GM12878 (cell line): ENCODE data around the gene COL6A1. TPM values are rescaled to one million over a fixed set of nuclear protein-coding genes. Genes with fewer than 3 reads are reported as not detected.

Experiments used
- ATAC-seq: fragments of 200-7000 bp; cut with Tn5 transposase; 3 replicates; pipeline ENCODE4 v1.9.1; 2020; ENCODE audit warnings: mild to moderate bottlenecking, moderate library complexity
- BruUV-seq: library from RNA; stranded (reverse); fragments of 400-500 nt; replicated peaks from 2 replicates; lab custom pipeline; 2021; lab: Mats Ljungman, UMichigan
- CTCF ChIA-PET: fragments of 300-600 bp; sonication (Branson Sonifier 250); formaldehyde crosslinking; extraction: SDS; loops from one replicate; lab custom pipeline; 2021; ENCODE audit warnings: inconsistent platforms; lab: Yijun Ruan, JAX
- POLR2A ChIA-PET: fragments of 350-600 bp; formaldehyde crosslinking; extraction: SDS; loops from one replicate; lab custom pipeline; 2021; ENCODE audit warnings: inconsistent platforms; lab: Charles Lee
- RAD21 ChIA-PET: fragments of 300-600 bp; sonication (Branson Sonifier 250); formaldehyde crosslinking; loops from one replicate; lab custom pipeline; 2023; ENCODE audit warnings: antibody characterized with exemption; ENCODE audit not compliant: unreplicated experiment; lab: Charles Lee
- SMC1A ChIA-PET: fragments of 300-600 bp; sonication (Branson Sonifier 250); formaldehyde crosslinking; loops from one replicate; lab custom pipeline; 2023; ENCODE audit not compliant: unreplicated experiment, uncharacterized antibody; lab: Charles Lee
- DNase-seq: peaks from one replicate; pipeline ENCODE4 v3.0.0-alpha.2; 2011; ENCODE audit warnings: low read depth, low spot score
- FAIRE-seq: peaks from 3 replicates; lab custom pipeline; 2011; peaks lifted over from hg19 to GRCh38; lab: Jason Lieb, UNC
- H2AFZ ChIP-seq: 2 replicates; pipeline ENCODE4 v1.6.0; 2011; ENCODE audit warnings: low read depth, low read length, control low read depth; ENCODE audit not compliant: control insufficient read depth
- H3K27ac ChIP-seq: 2 replicates; pipeline ENCODE4 v1.5.1; 2011; ENCODE audit warnings: control low read depth; ENCODE audit not compliant: control insufficient read depth, insufficient read depth
- H3K27me3 ChIP-seq, 2 experiments: replicated peaks in 1 of 2; 2 replicates each; pipeline versions ENCODE4 v1.6.0 to v1.6.1; 2011; ENCODE audit warnings: low read length in 1 of 2; ENCODE audit not compliant: control insufficient read depth in 2 of 2, insufficient read depth in 2 of 2
- H3K36me3 ChIP-seq, 2 experiments: 2 replicates each; pipeline ENCODE4 v1.5.1; 2011; ENCODE audit warnings: low read length in 1 of 2; ENCODE audit not compliant: control insufficient read depth in 2 of 2, insufficient read depth in 2 of 2
- H3K4me1 ChIP-seq: 2 replicates; pipeline ENCODE4 v1.6.1; 2011; ENCODE audit warnings: mild to moderate bottlenecking, low read length, moderate library complexity, mixed read lengths; ENCODE audit not compliant: control insufficient read depth, insufficient read depth
- H3K4me2 ChIP-seq: 2 replicates; pipeline ENCODE4 v1.6.0; 2011; ENCODE audit warnings: control low read depth; ENCODE audit not compliant: control insufficient read depth, insufficient read depth
- H3K4me3 ChIP-seq: fragments of 200-600 bp; sonication (generic); 2 replicates; pipeline ENCODE4 v1.5.1; 2016
- H3K79me2 ChIP-seq: 2 replicates; pipeline ENCODE4 v1.6.0; 2011; ENCODE audit warnings: low read length; ENCODE audit not compliant: control insufficient read depth, insufficient read depth
- H3K9ac ChIP-seq: 2 replicates; pipeline ENCODE4 v1.8.0; 2011; ENCODE audit warnings: low read length, control low read depth, mixed read lengths; ENCODE audit not compliant: control insufficient read depth, insufficient read depth
- H3K9me3 ChIP-seq: replicated peaks from 3 replicates; pipeline ENCODE4 v1.5.1; 2011; ENCODE audit warnings: mild to moderate bottlenecking, low read length; ENCODE audit not compliant: control insufficient read depth, insufficient read depth
- H4K20me1 ChIP-seq: 2 replicates; pipeline ENCODE4 v1.6.0; 2011; ENCODE audit not compliant: control insufficient read depth, insufficient read depth
- BCLAF1 ChIP-seq: fragments of 450-650 bp; IDR thresholded peaks from 2 replicates; pipeline ENCODE4 v1.6.1; 2017; ENCODE audit warnings: antibody characterized with exemption, mild to moderate bottlenecking, moderate library complexity
- CHD2 ChIP-seq: IDR thresholded peaks from 2 replicates; pipeline ENCODE4 v1.6.1; 2011; ENCODE audit warnings: low read depth, low read length, improper control_type of control experiment, borderline replicate concordance
- DPF2 ChIP-seq: fragments of 450-650 bp; IDR thresholded peaks from 2 replicates; pipeline ENCODE4 v1.6.1; 2017; ENCODE audit warnings: mild to moderate bottlenecking
- EP300 ChIP-seq, 2 experiments: fragments of 150-350 bp in 1 of 2; IDR thresholded peaks; 2 replicates each; pipeline ENCODE4 v1.6.1; 2011 to 2012; ENCODE audit warnings: low read depth in 2 of 2, low read length in 2 of 2, borderline replicate concordance in 1 of 2, improper control_type of control experiment in 1 of 2, inconsistent platforms in 1 of 2; ENCODE audit not compliant: control insufficient read depth in 1 of 2
- FOS ChIP-seq: IDR thresholded peaks from 3 replicates; pipeline ENCODE4 v1.6.1; 2011; ENCODE audit warnings: borderline replicate concordance; ENCODE audit not compliant: insufficient read length; ENCODE audit errors: extremely low read depth
- IKZF1 ChIP-seq: fragments of 450-650 bp; conservative IDR thresholded peaks from 2 replicates; pipeline ENCODE4 v1.6.1; 2017; ENCODE audit warnings: antibody characterized with exemption, mild to moderate bottlenecking
- MYC ChIP-seq: IDR thresholded peaks from 2 replicates; pipeline ENCODE4 v1.6.1; 2011; ENCODE audit warnings: mild to moderate bottlenecking, low read length, moderate library complexity, inconsistent platforms; ENCODE audit not compliant: insufficient read depth, insufficient replicate concordance, insufficient read length, severe bottlenecking
- NR2F1 ChIP-seq: fragments of 450-650 bp; conservative IDR thresholded peaks from 2 replicates; pipeline ENCODE4 v1.6.1; 2017; ENCODE audit warnings: mild to moderate bottlenecking
- NRF1 ChIP-seq: conservative IDR thresholded peaks from 2 replicates; pipeline ENCODE4 v1.6.1; 2011; ENCODE audit warnings: mild to moderate bottlenecking, low read depth, low read length, improper control_type of control experiment
- POLR2A ChIP-seq: IDR thresholded peaks from 2 replicates; pipeline ENCODE4 v1.6.1; 2011; ENCODE audit warnings: low read depth, mild to moderate bottlenecking, low read length
- RCOR1 ChIP-seq: conservative IDR thresholded peaks from 2 replicates; pipeline ENCODE4 v1.6.1; 2012; ENCODE audit warnings: low read depth, low read length, improper control_type of control experiment
- SMARCA5 ChIP-seq: fragments of 450-650 bp; IDR thresholded peaks from 2 replicates; pipeline ENCODE4 v1.6.1; 2017; ENCODE audit warnings: mild to moderate bottlenecking
- SRF ChIP-seq, 2 experiments: IDR thresholded peaks; 2 replicates each; pipeline ENCODE4 v1.6.1; 2011; ENCODE audit warnings: low read depth in 2 of 2, low read length in 2 of 2, mild to moderate bottlenecking in 1 of 2, moderate library complexity in 1 of 2
- ZNF384 ChIP-seq: IDR thresholded peaks from 2 replicates; pipeline ENCODE4 v1.6.1; 2012; ENCODE audit warnings: low read depth, mild to moderate bottlenecking, low read length, improper control_type of control experiment, borderline replicate concordance
- WGBS: methylation state at CpG from one replicate; pipeline ENCODE4 v1.1.6; 2016; ENCODE audit warnings: low lambda C conversion rate; ENCODE audit not compliant: insufficient replicate concordance, insufficient coverage; ENCODE audit errors: missing lambda C conversion rate; 5-methylcytosine and 5-hydroxymethylcytosine counted together
- in situ Hi-C: fragments of 300-500 bp; cut with MboI; formaldehyde crosslinking; loops from 9 replicates; pipeline ENCODE4 v1.14.3; 2018; ENCODE audit warnings: mixed read lengths
- intact Hi-C: fragments of 100-400 bp; cut with micrococcal nuclease; formaldehyde crosslinking; loops from one replicate; pipeline ENCODE4 v1.14.2; 2022; ENCODE audit not compliant: unreplicated experiment
- polyA plus RNA-seq, 11 experiments: library from polyadenylated mRNA; depleted of rRNA in 4 of 11; unstranded in 6 of 11; stranded (reverse) in 5 of 11; fragments of >200 nt; fragmentation: Nextera tagmentation in 4 of 11; fragmentation: Illumina TruSeq in 1 of 11; extraction: Ambion mirVana in 4 of 11; extraction: Trizol in 1 of 11; gene quantifications; 1 replicate in 1 of 11; 2 replicates in 10 of 11; pipeline versions ENCODE4 v1.2.1 to v1.2.3, GENCODE V29; 2011 to 2016; ENCODE audit warnings: inconsistent platforms in 2 of 11, missing spikeins in 2 of 11, low read depth in 1 of 11
- total RNA-seq, 4 experiments: library from RNA; depleted of rRNA in 3 of 4; stranded (reverse); fragments of >200 nt in 3 of 4; fragmentation: Illumina TruSeq in 1 of 4; extraction: Trizol in 1 of 4; gene quantifications; 2 replicates each; pipeline versions ENCODE4 v1.2.1 to v1.2.3, GENCODE V29; 2013 to 2021

COL6A1 gene
- total and polyA plus RNA-seq, 10 of the 15 experiments (the other 5 are each of a cell fraction or from before 2014, with no cell fraction given), result 0.12 to 1.3 (median 0.20) TPM; not detected in 7

DNA sequence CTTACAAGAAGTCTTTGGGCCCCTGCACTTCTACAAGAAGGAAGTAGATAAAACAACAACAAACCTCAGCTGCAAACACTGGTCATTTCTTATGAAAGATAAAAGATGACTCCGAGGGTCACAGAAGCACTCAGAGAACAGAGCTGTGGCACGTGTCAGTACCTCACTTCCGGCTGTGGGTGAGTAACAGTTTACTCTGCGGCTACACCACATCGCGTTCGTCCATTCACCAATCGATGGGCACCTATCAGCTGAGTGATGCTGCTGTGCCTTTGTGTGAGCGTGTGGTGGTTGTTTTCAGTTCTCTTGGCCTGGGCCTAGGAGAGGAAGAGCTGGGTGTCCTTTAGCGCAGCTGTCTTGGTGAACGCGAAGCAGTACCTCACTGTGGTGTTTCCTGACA, 49.9 kb downstream of the COL6A1 start:
- no peak for TF ChIP-seq SRF (IDR thresholded peaks at IDR 0.05; ENCODE audit: low read depth in 2 of 2, low read length in 2 of 2)
- no peak for TF ChIP-seq NRF1
- TF ChIP-seq BCLAF1, result no peak
- no peak for TF ChIP-seq IKZF1
- no peak for TF ChIP-seq CHD2
- no peak for TF ChIP-seq DPF2
- no peak for TF ChIP-seq SMARCA5
- no peak for TF ChIP-seq NR2F1
- TF ChIP-seq MYC, result no peak
- no peak for TF ChIP-seq RCOR1
- TF ChIP-seq EP300 (IDR thresholded peaks at IDR 0.05; ENCODE audit: borderline replicate concordance in 1 of 2, control insufficient read depth in 1 of 2, low read depth in 2 of 2, low read length in 2 of 2), result no peak
- no peak for TF ChIP-seq FOS
- TF ChIP-seq ZNF384, result no peak
- TF ChIP-seq POLR2A, result no peak
- Histone ChIP-seq H3K27ac (no peak overlapping the region), H3K36me3 (no peaks in the 10 kb centered on the region), H3K4me3 (no peak overlapping the region), H3K9me3 (no peaks in the 10 kb centered on the region; the same call in 2 of the 3 replicates), H3K4me1 (no peaks in the 10 kb centered on the region), H3K79me2 (no peaks in the 10 kb centered on the region), H2AFZ (no peak overlapping the region), H3K4me2 (no peak overlapping the region), H4K20me1 (no peaks in the 10 kb centered on the region), H3K9ac (no peak overlapping the region), H3K27me3 (no peaks in the 10 kb centered on the region)
- no TSS peak for BruUV-seq
- in situ Hi-C loops, result no loop called here
- ChIA-PET CTCF (no interaction called here), POLR2A (no interaction called here), RAD21 (no interaction called here), SMC1A (no interaction called here)
- intact Hi-C loops, result no loop called here
- 56% methylated on average over 12 of the region's 12 CpGs for WGBS
- ATAC-seq (no peak), DNase-seq (no peak), FAIRE-seq (no peak)
